HUES6 (cell line): ENCODE data around the gene ZNF816.

Experiments used
- H3K27ac ChIP-seq: 2 replicates; pipeline ENCODE4 v1.7.0; 2013; ENCODE audit warnings: low read depth, mild to moderate bottlenecking, low read length, inconsistent platforms
- H3K27me3 ChIP-seq: 2 replicates; pipeline ENCODE4 v1.6.1; 2013; ENCODE audit warnings: low read length; ENCODE audit not compliant: control insufficient read depth, insufficient read depth
- H3K36me3 ChIP-seq: 2 replicates; pipeline ENCODE4 v1.6.1; 2013; ENCODE audit warnings: low read length; ENCODE audit not compliant: control insufficient read depth, insufficient read depth
- H3K4me1 ChIP-seq: 2 replicates; pipeline ENCODE4 v1.6.1; 2013; ENCODE audit warnings: low read length; ENCODE audit not compliant: control insufficient read depth, insufficient read depth
- H3K4me3 ChIP-seq: 2 replicates; pipeline ENCODE4 v1.5.1; 2013; ENCODE audit warnings: low read depth, low read length
- H3K9ac ChIP-seq: one replicate; pipeline ENCODE4 v1.6.1; 2013; ENCODE audit warnings: mild to moderate bottlenecking, low read length
- H3K9me3 ChIP-seq: 2 replicates; pipeline ENCODE4 v1.6.1; 2013; ENCODE audit warnings: low read depth, low read length; ENCODE audit not compliant: control insufficient read depth, insufficient read depth

The ZNF816 gene

DNA sequence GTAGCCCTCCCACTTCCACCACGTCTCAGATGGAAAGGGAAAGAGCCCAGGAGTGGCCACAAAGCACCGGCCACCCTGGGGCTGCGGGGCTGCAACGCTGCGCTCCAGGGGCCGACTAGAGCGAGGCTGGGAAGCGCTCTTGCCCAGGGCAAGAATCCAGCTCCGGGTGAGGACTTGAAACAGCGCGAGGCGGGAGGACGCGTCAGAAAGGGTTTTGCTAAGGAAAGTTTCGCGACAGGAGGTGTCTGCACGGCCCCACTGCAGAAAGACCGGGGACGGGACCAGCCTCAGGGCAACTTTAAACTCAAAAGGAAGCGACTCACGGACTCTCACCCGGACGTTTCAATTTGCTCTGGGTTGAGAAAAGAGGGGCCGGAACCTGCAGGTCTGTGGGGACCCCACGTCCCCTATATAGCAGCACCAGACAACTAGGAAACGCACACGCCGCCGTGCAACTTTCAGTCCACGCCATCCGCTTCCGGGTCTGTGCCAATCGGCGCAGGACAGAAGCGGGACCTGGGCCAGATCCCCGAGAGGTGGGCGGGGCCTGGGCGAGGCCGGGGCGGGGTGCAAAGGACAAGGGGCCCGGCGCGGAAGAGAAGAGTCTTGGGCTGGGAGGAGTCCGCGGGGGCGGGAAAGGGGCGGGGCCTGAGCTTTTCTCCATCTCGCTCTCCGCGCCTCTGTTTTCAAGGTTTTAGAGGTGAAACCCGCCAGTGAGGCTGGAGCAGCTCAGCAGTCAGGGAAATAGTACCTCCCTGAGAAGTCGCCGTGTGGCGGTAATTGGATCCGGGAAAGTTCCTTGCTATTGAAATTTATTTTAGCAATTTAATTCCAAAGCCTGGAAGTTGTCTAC lies at the start of gene ZNF816:
ZNF816 (minus strand) TSS at position 488 of the 853 bp plus-strand sequence. CDS start 6,792 bp downstream, outside the sequence.
- peaks cover 33% of the 10 kb centered on the region for H3K9me3 ChIP-seq
- H3K36me3 ChIP-seq = peaks cover 25% of the 10 kb centered on the region
- H3K4me3 ChIP-seq = peak within 1 kb of the TSS; percentile 82
- peak within 1 kb of the TSS; percentile 88 for H3K9ac ChIP-seq
- no peaks in the 10 kb centered on the region for H3K27me3 ChIP-seq
- H3K27ac ChIP-seq = peak within 1 kb of the TSS; percentile 52; the same call in 1 of the 2 replicates
- H3K4me1 ChIP-seq = 0 out of 2 replicates have a peak, but pooled peaks cover 6% of the 10 kb centered on the region

DNA sequence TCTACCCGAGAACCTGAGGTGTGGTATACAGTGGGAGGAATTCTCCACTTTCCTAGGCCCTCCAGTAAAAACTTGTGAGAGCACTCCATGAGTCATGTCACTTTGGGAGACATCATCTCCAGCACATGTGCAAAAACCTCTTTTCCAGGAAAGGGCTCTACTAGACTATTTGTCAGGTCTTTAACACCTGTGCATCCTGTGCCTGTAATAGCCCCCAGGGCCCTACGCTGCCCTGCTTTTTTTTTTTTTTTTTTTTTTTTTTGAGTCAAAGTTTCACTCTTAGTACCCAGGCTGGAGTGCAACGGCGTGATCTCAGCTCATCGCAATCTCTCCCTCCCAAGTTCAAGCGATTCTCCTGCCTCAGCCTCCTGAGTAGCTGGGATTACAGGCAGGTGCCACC lies 49.3 kb upstream of the ZNF816 start:
- H3K9ac ChIP-seq = no peak overlapping the region
- H3K27me3 ChIP-seq = no peaks in the 10 kb centered on the region
- H3K27ac ChIP-seq = no peak overlapping the region
- H3K4me1 ChIP-seq = no peaks in the 10 kb centered on the region
- no peaks in the 10 kb centered on the region for H3K36me3 ChIP-seq
- H3K4me3 ChIP-seq = no peak overlapping the region
- H3K9me3 ChIP-seq = peaks cover 13% of the 10 kb centered on the region; the same call in 1 of the 2 replicates

DNA sequence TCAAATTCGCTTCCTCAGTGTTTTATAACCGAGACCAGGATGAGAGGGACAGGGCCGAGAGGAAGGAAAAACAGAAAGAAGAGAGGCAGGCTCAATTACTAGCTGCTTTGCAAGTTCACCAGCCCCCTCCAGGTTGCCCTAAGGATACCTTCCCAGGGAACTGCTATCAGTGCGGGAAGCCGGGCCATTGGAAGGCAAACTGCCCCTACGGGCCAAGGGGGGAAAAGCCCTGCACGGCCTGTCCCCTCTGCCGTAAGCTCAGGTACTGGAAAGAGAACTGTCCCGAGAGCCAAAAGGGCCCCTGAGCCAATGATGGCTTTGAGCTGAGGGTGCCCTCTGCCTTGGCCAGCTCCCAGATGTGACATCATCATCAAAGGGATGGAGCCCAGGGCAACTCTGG lies 47.8 kb upstream of the ZNF816 start:
- H3K27ac ChIP-seq = no peak overlapping the region
- H3K4me1 ChIP-seq = no peaks in the 10 kb centered on the region
- peaks cover 11% of the 10 kb centered on the region; the same call in 1 of the 2 replicates for H3K9me3 ChIP-seq
- H3K4me3 ChIP-seq = no peak overlapping the region
- no peaks in the 10 kb centered on the region for H3K36me3 ChIP-seq
- H3K27me3 ChIP-seq = no peaks in the 10 kb centered on the region
- no peak overlapping the region for H3K9ac ChIP-seq

DNA sequence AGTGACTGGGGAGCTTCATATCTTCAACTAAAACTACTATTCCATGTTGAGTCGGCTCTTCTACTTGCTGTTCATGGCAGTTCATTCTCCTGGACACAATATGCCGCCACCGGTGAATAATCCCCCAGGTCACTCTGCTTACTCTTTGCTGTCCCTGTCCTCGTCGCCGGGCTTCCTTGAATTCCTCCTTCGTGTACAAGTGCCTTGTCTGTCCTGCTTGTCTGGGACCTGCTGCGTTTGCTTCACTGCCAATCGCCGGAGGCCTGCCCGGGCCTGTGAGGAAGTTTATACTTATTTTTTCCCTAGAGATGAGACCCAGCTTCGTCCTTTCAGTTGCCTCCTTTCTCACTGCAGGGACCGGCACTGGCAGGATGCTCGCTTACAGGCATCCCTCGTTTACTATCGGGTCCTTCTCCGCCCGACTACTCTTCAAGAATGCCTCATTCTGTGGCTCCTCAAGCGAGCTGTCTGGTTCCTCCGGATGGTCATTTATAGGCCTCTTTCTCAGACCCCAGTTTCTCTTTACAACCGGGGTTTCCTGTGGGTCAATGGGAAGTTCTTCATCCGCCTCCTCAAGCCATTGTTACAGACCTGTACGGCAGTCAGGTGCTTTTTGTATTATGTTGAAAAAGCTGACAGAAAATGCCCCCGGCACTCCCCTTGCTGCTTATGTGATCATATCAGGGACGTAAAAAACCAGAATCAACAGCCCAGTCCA lies 45.5 kb upstream of the ZNF816 start:
- H3K9ac ChIP-seq = no peak overlapping the region
- H3K9me3 ChIP-seq = peaks cover 12% of the 10 kb centered on the region; the same call in 1 of the 2 replicates
- H3K36me3 ChIP-seq = no peaks in the 10 kb centered on the region
- H3K4me1 ChIP-seq = no peaks in the 10 kb centered on the region
- H3K27ac ChIP-seq = no peak overlapping the region
- no peak overlapping the region for H3K4me3 ChIP-seq
- H3K27me3 ChIP-seq = no peaks in the 10 kb centered on the region

DNA sequence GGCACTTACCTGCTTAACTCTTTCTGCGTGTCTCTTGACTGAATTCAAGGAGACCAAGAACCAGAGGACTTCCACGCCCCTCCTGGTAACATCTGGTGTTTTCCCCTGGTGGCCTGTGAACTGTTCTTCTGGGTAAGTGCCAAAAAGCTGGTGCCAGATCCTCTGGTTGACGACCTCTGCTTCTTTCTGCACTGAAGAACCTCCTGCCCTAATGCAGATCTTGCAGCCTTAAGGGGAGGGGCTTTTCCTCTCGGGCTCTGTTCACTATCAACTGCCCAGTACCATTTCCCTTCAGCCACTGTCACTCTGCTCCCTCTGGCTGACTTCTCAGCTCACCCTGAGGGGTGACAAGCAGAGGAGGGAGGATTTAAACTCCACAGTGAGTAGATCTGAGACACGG lies 44.9 kb upstream of the ZNF816 start:
- Histone ChIP-seq H3K9ac (no peak overlapping the region), H3K9me3 (peaks cover 12% of the 10 kb centered on the region; the same call in 1 of the 2 replicates), H3K4me3 (no peak overlapping the region), H3K4me1 (no peaks in the 10 kb centered on the region), H3K36me3 (no peaks in the 10 kb centered on the region), H3K27me3 (no peaks in the 10 kb centered on the region), H3K27ac (no peak overlapping the region)

DNA sequence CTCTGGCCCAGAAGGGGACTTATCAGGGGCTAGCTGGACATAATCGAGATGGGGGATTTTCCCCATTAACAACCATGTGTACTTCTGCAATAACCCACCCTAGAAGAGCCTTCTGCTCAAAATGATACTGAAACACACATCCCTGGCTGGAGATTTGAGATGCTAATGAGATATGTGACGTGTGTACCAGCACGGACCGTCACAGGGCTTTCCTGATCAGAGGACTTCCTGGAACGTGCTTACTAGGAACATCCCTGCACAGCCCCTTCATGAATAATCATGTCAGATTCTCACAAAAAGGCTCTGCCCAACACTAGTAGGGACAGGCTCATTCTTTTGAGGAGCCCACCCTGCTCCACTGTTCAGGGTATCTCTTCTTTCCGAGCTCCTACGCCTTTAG lies 44.5 kb upstream of the ZNF816 start:
- Histone ChIP-seq H3K4me3 (no peak overlapping the region), H3K9me3 (peaks cover 12% of the 10 kb centered on the region; the same call in 1 of the 2 replicates), H3K36me3 (no peaks in the 10 kb centered on the region), H3K27me3 (no peaks in the 10 kb centered on the region), H3K9ac (no peak overlapping the region), H3K4me1 (no peaks in the 10 kb centered on the region), H3K27ac (no peak overlapping the region)

DNA sequence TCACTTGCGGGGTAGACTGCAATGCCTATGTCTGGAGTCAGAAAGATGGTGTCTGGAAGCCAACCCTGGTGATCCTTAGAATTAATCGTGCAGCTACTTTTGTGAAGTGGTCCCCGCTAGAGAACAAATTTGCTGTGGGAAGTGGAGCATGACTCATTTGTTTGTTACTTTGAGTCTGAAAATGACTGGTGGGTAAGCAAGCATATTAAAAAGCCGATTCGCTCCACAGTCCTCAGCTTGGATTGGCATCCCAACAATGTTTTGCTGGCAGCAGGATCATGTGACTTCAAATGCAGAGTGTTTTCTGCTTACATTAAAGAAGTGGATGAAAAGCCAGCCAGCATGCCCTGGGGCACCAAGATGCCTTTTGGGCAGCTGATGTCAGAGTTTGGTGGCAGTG lies 41.6 kb upstream of the ZNF816 start:
- peaks cover 10% of the 10 kb centered on the region; the same call in 1 of the 2 replicates for H3K9me3 ChIP-seq
- no peaks in the 10 kb centered on the region for H3K36me3 ChIP-seq
- no peaks in the 10 kb centered on the region for H3K4me1 ChIP-seq
- H3K27me3 ChIP-seq = peaks cover 5% of the 10 kb centered on the region; the same call in 1 of the 2 replicates
- H3K4me3 ChIP-seq = no peak overlapping the region
- no peak overlapping the region for H3K27ac ChIP-seq
- no peak overlapping the region for H3K9ac ChIP-seq

DNA sequence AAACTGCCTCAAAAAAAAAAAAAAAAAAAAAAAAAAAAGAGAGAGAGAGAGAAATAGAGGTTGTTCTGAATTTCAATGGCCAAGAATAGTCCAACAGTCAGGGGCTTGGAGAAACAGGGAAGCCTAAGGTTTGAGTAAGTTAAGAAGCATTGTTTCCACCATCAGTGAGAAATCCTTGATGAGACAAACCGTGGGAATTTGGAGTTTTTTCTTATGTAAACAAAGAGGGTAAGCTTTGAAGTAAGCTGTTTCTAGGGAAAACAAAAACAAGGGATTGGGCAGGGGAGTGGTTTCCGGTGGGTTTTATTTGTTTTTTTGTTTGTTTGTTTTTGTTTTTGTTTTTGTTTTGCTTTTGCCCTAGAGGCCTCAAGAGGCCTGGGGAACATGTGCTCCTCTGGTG lies 39.8 kb upstream of the ZNF816 start:
- H3K9me3 ChIP-seq = peaks cover 10% of the 10 kb centered on the region; the same call in 1 of the 2 replicates
- no peak overlapping the region for H3K9ac ChIP-seq
- H3K4me3 ChIP-seq = no peak overlapping the region
- no peaks in the 10 kb centered on the region for H3K36me3 ChIP-seq
- H3K4me1 ChIP-seq = no peaks in the 10 kb centered on the region; the same call in 1 of the 2 replicates
- H3K27me3 ChIP-seq = peaks cover 17% of the 10 kb centered on the region; the same call in 1 of the 2 replicates
- no peak overlapping the region for H3K27ac ChIP-seq

DNA sequence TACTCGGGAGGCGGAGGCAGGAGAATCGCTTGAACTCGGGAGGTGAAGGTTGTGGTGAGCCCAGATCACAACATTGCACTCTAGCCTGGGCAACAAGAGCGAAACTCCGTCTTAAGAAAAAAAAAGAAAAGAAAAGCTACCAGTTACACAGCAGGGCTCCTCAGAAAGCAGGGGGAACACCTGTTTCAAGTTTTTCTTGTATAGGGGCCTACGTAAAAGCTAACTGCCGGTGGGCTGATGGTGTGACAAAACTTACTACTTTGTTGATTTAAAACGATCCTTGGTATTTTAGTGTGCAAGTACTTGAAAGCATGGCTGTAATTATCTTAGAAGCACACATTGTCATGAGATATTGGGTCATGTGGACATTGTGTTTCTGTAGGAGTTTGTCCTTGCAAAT lies 35.3 kb upstream of the ZNF816 start:
- Histone ChIP-seq H3K9ac (no peak overlapping the region), H3K27me3 (peaks cover 26% of the 10 kb centered on the region; the same call in 1 of the 2 replicates), H3K27ac (no peak overlapping the region), H3K9me3 (peaks cover 12% of the 10 kb centered on the region; the same call in 1 of the 2 replicates), H3K4me1 (no peaks in the 10 kb centered on the region; the same call in 1 of the 2 replicates), H3K36me3 (no peaks in the 10 kb centered on the region), H3K4me3 (peak overlapping the region; percentile 39; the same call in 1 of the 2 replicates)

DNA sequence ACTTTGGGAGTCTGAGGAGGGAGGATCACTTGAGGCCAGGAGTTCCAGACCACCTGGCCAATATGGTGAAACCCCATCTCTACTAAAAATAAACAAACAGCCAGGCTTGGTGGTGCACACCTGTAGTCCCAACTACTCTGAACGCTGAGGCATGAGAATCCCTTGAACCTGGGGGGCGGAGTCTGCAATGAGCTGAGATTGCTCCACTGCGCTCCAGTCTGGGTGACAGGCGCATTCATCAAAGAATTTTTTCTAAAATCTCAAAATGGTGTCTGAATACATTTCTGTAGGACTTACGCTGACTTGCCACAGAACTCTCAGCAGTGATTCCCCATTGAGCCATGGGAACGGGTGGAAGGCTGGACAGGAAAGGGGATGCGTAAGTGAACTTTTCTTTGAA lies 33.0 kb upstream of the ZNF816 start:
- peaks cover 39% of the 10 kb centered on the region for H3K27me3 ChIP-seq
- no peaks in the 10 kb centered on the region for H3K36me3 ChIP-seq
- no peak overlapping the region for H3K4me3 ChIP-seq
- H3K27ac ChIP-seq = no peak overlapping the region
- peaks cover 14% of the 10 kb centered on the region; the same call in 1 of the 2 replicates for H3K9me3 ChIP-seq
- H3K4me1 ChIP-seq = peaks cover 6% of the 10 kb centered on the region
- H3K9ac ChIP-seq = no peak overlapping the region
